ENCODE measurements around the gene RND2.

The RND2 gene

GRCh38 chr17:43079641-43080302 is 54.7 kb downstream of the RND2 start:
- no peak for DNase-seq

All from activated T-cell treated with anti-CD3 and anti-CD28 coated beads, Interleukin-2, amount 50 U/mL, for 48 hours (primary cell).